H9 (cell line): ENCODE data around the gene HERC6. TPM values are rescaled to one million over a fixed set of nuclear protein-coding genes. Genes with fewer than 3 reads are reported as not detected.

Source experiments
- DNase-seq: peaks from one replicate; pipeline ENCODE4 v3.0.0-alpha.2; 2017
- H2AFZ ChIP-seq: one replicate; pipeline ENCODE4 v1.6.1; 2013; ENCODE audit warnings: mild to moderate bottlenecking, low read length, control low read depth, moderate library complexity
- H2AK5ac ChIP-seq: 2 replicates; pipeline ENCODE4 v1.6.1; 2013; ENCODE audit warnings: low read length, control low read depth, mixed read lengths; ENCODE audit not compliant: insufficient read length
- H2BK120ac ChIP-seq: one replicate; pipeline ENCODE4 v1.6.1; 2013; ENCODE audit warnings: low read depth, mild to moderate bottlenecking, low read length, control low read depth, inconsistent platforms; ENCODE audit not compliant: poor library complexity, severe bottlenecking
- H2BK12ac ChIP-seq: 2 replicates; pipeline ENCODE4 v1.6.1; 2013; ENCODE audit warnings: low read length, control low read depth, mixed read lengths, low read depth; ENCODE audit not compliant: insufficient read length
- H2BK15ac ChIP-seq: 2 replicates; pipeline ENCODE4 v1.6.1; 2013; ENCODE audit warnings: low read depth, low read length, control low read depth
- H2BK20ac ChIP-seq: one replicate; pipeline ENCODE4 v1.6.1; 2013; ENCODE audit warnings: low read depth, mild to moderate bottlenecking, low read length, control low read depth, inconsistent platforms; ENCODE audit not compliant: poor library complexity, severe bottlenecking
- H2BK5ac ChIP-seq: 2 replicates; pipeline ENCODE4 v1.6.1; 2013; ENCODE audit warnings: low read length, control low read depth, mixed read lengths; ENCODE audit not compliant: insufficient read length
- H3K14ac ChIP-seq: 2 replicates; pipeline ENCODE4 v1.6.1; 2013; ENCODE audit warnings: low read length, control low read depth; ENCODE audit not compliant: insufficient read depth
- H3K18ac ChIP-seq: 2 replicates; pipeline ENCODE4 v1.6.1; 2013; ENCODE audit warnings: low read depth, mild to moderate bottlenecking, mixed read lengths, low read length, control low read depth; ENCODE audit not compliant: insufficient read length
- H3K23ac ChIP-seq: 2 replicates; pipeline ENCODE4 v1.6.1; 2013; ENCODE audit warnings: low read length, control low read depth, mixed read lengths, low read depth; ENCODE audit not compliant: insufficient read length
- H3K23me2 ChIP-seq: 2 replicates; pipeline ENCODE4 v1.6.1; 2013; ENCODE audit warnings: low read depth, mild to moderate bottlenecking, mixed read lengths, low read length, control low read depth; ENCODE audit not compliant: insufficient read length, poor library complexity, severe bottlenecking
- H3K27ac ChIP-seq: 2 replicates; pipeline ENCODE4 v1.5.1; 2013; ENCODE audit warnings: low read length, control low read depth, mixed read lengths, low read depth; ENCODE audit not compliant: insufficient read length
- H3K27me3 ChIP-seq: 2 replicates; pipeline ENCODE4 v1.6.1; 2013; ENCODE audit warnings: low read length, control low read depth, inconsistent platforms; ENCODE audit not compliant: insufficient read depth
- H3K4ac ChIP-seq: 2 replicates; pipeline ENCODE4 v1.6.1; 2013; ENCODE audit warnings: low read depth, mild to moderate bottlenecking, control low read depth, inconsistent platforms, low read length, moderate library complexity
- H3K4me1 ChIP-seq: 2 replicates; pipeline ENCODE4 v1.6.1; 2013; ENCODE audit warnings: low read length, control low read depth, inconsistent platforms; ENCODE audit not compliant: insufficient read depth
- H3K4me2 ChIP-seq: 2 replicates; pipeline ENCODE4 v1.6.1; 2013; ENCODE audit warnings: low read length, control low read depth, mixed read lengths; ENCODE audit not compliant: insufficient read length, insufficient read depth
- H3K56ac ChIP-seq: 2 replicates; pipeline ENCODE4 v1.6.1; 2013; ENCODE audit warnings: low read depth, mild to moderate bottlenecking, mixed read lengths, low read length, control low read depth; ENCODE audit not compliant: insufficient read length
- H3K79me1 ChIP-seq: 2 replicates; pipeline ENCODE4 v1.6.1; 2013; ENCODE audit warnings: low read depth, mild to moderate bottlenecking, moderate library complexity, low read length, control low read depth, inconsistent platforms; ENCODE audit not compliant: insufficient read depth, poor library complexity, severe bottlenecking
- H3K79me2 ChIP-seq: 2 replicates; pipeline ENCODE4 v1.6.1; 2013; ENCODE audit warnings: low read length, control low read depth, inconsistent platforms; ENCODE audit not compliant: insufficient read depth
- H3K9ac ChIP-seq: 2 replicates; pipeline ENCODE4 v1.6.1; 2013; ENCODE audit warnings: low read length, control low read depth, mixed read lengths; ENCODE audit not compliant: insufficient read length; ENCODE audit errors: extremely low read depth
- H3K9me3 ChIP-seq: one replicate; pipeline ENCODE4 v1.6.1; 2013; ENCODE audit warnings: low read depth, low read length, inconsistent platforms; ENCODE audit not compliant: control insufficient read depth
- H3T11ph ChIP-seq: one replicate; pipeline ENCODE4 v1.6.1; 2013; ENCODE audit warnings: mild to moderate bottlenecking, low read length, control low read depth, inconsistent platforms
- H4K20me1 ChIP-seq: one replicate; pipeline ENCODE4 v1.6.1; 2013; ENCODE audit not compliant: control insufficient read depth, insufficient read length, insufficient read depth
- H4K5ac ChIP-seq: 2 replicates; pipeline ENCODE4 v1.6.1; 2013; ENCODE audit warnings: low read depth, mild to moderate bottlenecking, mixed read lengths, low read length, control low read depth; ENCODE audit not compliant: insufficient read length
- H4K8ac ChIP-seq: replicated peaks from 2 replicates; pipeline ENCODE4 v1.6.1; 2013; ENCODE audit warnings: low read length, control low read depth, mixed read lengths, low read depth; ENCODE audit not compliant: insufficient read length
- H4K91ac ChIP-seq: 2 replicates; pipeline ENCODE4 v1.6.1; 2013; ENCODE audit warnings: low read depth, mild to moderate bottlenecking, moderate library complexity, mixed read lengths, low read length, control low read depth; ENCODE audit not compliant: insufficient read length
- H3K27ac Mint-ChIP-seq, 3 experiments: 2 replicates in 2 of 3; 3 replicates in 1 of 3; pipeline ENCODE4 v1.8.0; 2020 to 2021; ENCODE audit warnings: mixed read lengths in 3 of 3, mild to moderate bottlenecking in 1 of 3, moderate library complexity in 1 of 3
- H3K27me3 Mint-ChIP-seq: 2 replicates; pipeline ENCODE4 v1.8.0; 2021; ENCODE audit warnings: low read depth, mild to moderate bottlenecking, moderate library complexity, mixed read lengths
- H3K36me3 Mint-ChIP-seq, 3 experiments: 2 replicates in 2 of 3; 3 replicates in 1 of 3; pipeline ENCODE4 v1.8.0; 2020 to 2021; ENCODE audit warnings: low read depth in 3 of 3, mixed read lengths in 3 of 3; ENCODE audit not compliant: insufficient read depth in 1 of 3
- H3K4me1 Mint-ChIP-seq, 2 experiments: 2 replicates each; pipeline ENCODE4 v1.8.0; 2020; ENCODE audit warnings: mixed read lengths in 2 of 2
- H3K4me3 Mint-ChIP-seq, 2 experiments: 2 replicates in 1 of 2; 3 replicates in 1 of 2; pipeline ENCODE4 v1.8.0; 2020 to 2021; ENCODE audit warnings: mild to moderate bottlenecking in 2 of 2, mixed read lengths in 2 of 2, moderate library complexity in 1 of 2
- H3K9me3 Mint-ChIP-seq, 2 experiments: 2 replicates in 1 of 2; 3 replicates in 1 of 2; pipeline ENCODE4 v1.8.0; 2020; ENCODE audit warnings: mild to moderate bottlenecking in 2 of 2, mixed read lengths in 2 of 2, moderate library complexity in 1 of 2
- WGBS: extraction: QIAGEN DNeasy Blood & Tissue Kit; methylation state at CpG from one replicate; pipeline ENCODE4 v1.1.7; 2013; ENCODE audit warnings: missing lambda C conversion rate, low lambda C conversion rate, mixed read lengths; ENCODE audit not compliant: insufficient read length; ENCODE audit errors: extremely low coverage; 5-methylcytosine and 5-hydroxymethylcytosine counted together
- total RNA-seq: library from RNA; stranded (reverse); gene quantifications from 2 replicates; pipeline ENCODE4 v1.2.1, GENCODE V29; 2021
- TF ChIP-seq, protein P1 (sequence below): fragments of 200-600 bp; sonication (generic); conservative IDR thresholded peaks from 3 replicates; pipeline ENCODE4 v1.8.0; 2021; ENCODE audit warnings: antibody characterized with exemption, mild to moderate bottlenecking

HERC6 gene
- total RNA-seq, 1 experiment from 2014 or later = 8.2 TPM

DNA sequence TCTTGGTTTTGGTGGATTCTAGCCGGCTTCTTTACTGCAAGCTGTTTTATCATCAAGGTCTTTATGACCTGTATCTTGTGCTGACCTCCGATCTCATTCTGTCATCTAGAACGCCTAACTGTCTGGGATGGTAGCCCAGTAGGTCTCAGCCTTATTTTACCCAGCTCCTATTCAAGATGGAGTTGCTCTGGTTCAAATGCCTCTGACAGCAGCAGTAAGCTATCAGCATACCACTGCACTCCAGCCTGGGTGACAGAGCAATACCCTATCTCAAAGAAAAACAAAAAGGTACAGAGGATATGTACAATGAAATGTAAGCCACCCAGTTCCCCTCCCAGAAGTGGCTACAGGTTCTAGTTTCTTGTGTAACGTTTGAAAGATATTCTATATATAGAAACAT, 36.1 kb downstream of the HERC6 start:
- Mint-ChIP-seq H3K4me1 (no peaks in the 10 kb centered on the region), H3K36me3 (no peaks in the 10 kb centered on the region), H3K4me3 (no peak overlapping the region), H3K27me3 (no peaks in the 10 kb centered on the region), H3K9me3 (no peaks in the 10 kb centered on the region; a peak in 1 of 5 replicates), H3K27ac (no peak overlapping the region)
- H3K27me3 ChIP-seq = no peaks in the 10 kb centered on the region
- H3K4ac ChIP-seq = no peak overlapping the region
- no peak overlapping the region for H2AK5ac ChIP-seq
- no peaks in the 10 kb centered on the region for H3K79me2 ChIP-seq
- H3K79me1 ChIP-seq = no peaks in the 10 kb centered on the region
- H3K27ac ChIP-seq = no peak overlapping the region
- H4K8ac ChIP-seq = no peak overlapping the region
- H3K23ac ChIP-seq = no peak overlapping the region
- no peaks in the 10 kb centered on the region for H3K23me2 ChIP-seq
- no peak overlapping the region for H3T11ph ChIP-seq
- H2AFZ ChIP-seq = no peak overlapping the region
- H4K20me1 ChIP-seq = no peaks in the 10 kb centered on the region
- H3K18ac ChIP-seq = no peak overlapping the region
- no peak overlapping the region for H2BK120ac ChIP-seq
- H2BK12ac ChIP-seq = no peak overlapping the region
- no peak overlapping the region for H3K4me2 ChIP-seq
- no peak for DNase-seq
- H3K9ac ChIP-seq = no peak overlapping the region
- no peak overlapping the region for H2BK15ac ChIP-seq
- no peaks in the 10 kb centered on the region for H3K9me3 ChIP-seq
- no peak overlapping the region for H3K14ac ChIP-seq
- H3K4me1 ChIP-seq = no peaks in the 10 kb centered on the region
- TF ChIP-seq, protein P1, sequence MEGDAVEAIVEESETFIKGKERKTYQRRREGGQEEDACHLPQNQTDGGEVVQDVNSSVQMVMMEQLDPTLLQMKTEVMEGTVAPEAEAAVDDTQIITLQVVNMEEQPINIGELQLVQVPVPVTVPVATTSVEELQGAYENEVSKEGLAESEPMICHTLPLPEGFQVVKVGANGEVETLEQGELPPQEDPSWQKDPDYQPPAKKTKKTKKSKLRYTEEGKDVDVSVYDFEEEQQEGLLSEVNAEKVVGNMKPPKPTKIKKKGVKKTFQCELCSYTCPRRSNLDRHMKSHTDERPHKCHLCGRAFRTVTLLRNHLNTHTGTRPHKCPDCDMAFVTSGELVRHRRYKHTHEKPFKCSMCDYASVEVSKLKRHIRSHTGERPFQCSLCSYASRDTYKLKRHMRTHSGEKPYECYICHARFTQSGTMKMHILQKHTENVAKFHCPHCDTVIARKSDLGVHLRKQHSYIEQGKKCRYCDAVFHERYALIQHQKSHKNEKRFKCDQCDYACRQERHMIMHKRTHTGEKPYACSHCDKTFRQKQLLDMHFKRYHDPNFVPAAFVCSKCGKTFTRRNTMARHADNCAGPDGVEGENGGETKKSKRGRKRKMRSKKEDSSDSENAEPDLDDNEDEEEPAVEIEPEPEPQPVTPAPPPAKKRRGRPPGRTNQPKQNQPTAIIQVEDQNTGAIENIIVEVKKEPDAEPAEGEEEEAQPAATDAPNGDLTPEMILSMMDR = no peak
- WGBS = no CpG with 5 or more reads among the region's 4 CpGs
- no peak overlapping the region for H2BK20ac ChIP-seq
- H4K91ac ChIP-seq = no peak overlapping the region
- no peak overlapping the region for H2BK5ac ChIP-seq
- H4K5ac ChIP-seq = no peak overlapping the region
- H3K56ac ChIP-seq = no peak overlapping the region
